Stimulated activated naive CD8-positive, alpha-beta T cell treated with anti-CD3 and anti-CD28 coated beads, Interleukin-15, Interleukin-2, amounts not matched to agents 100 ng/mL and 50 ng/mL, for 24 hours (primary cell): ENCODE results near the gene PTPRZ1.

Experiments
- H3K27ac Mint-ChIP-seq: one replicate; pipeline ENCODE4 v1.8.0; 2021; ENCODE audit warnings: mild to moderate bottlenecking, mixed read lengths
- H3K27me3 Mint-ChIP-seq: one replicate; pipeline ENCODE4 v1.8.0; 2021; ENCODE audit warnings: mixed read lengths
- H3K36me3 Mint-ChIP-seq: one replicate; pipeline ENCODE4 v1.8.0; 2021; ENCODE audit warnings: low read depth, mixed read lengths
- H3K4me1 Mint-ChIP-seq: one replicate; pipeline ENCODE4 v1.8.0; 2021; ENCODE audit warnings: low read depth, mixed read lengths
- H3K4me3 Mint-ChIP-seq: one replicate; pipeline ENCODE4 v1.8.0; 2021; ENCODE audit warnings: mild to moderate bottlenecking, mixed read lengths
- H3K9me3 Mint-ChIP-seq: one replicate; pipeline ENCODE4 v1.8.0; 2021; ENCODE audit warnings: mixed read lengths

The PTPRZ1 gene

DNA sequence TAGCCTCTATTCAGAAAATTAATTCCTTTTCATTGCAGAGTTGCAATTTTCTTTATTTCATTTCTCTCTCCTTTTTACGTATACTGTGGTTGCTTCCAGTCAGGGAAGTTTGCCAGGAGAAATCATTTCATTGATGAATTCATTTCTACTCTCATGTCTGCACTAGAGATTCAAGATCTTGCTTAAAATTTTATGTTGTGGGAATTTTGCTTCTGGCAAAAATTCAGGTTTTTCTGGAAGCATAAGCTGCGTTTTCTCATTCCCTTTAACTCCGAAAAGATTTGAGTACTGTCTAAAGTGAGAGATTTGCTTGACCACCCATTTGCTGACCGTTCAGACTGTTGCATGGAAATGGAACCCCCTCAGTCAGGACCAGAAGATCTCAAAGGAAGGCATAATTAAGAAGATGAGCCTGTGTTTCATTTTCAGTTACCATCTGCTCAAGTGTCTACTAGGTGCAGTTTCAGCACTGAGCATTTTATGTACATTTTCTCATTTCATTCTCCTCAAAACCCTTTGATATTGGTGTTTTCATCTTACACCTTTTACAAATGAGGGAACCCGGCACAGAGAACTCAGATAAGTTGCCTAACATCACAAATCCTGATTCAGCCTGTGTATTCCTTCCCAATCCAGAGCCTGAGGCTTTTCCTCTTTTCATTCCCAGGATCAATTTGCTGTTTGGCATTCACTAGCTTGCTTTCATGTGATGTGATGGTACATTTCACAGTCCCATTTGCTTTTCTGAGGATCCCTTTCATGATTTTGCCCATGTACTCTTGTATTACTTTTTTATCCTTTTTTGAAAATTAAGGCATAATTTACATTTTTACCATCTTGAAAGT lies 3.9 kb downstream of the PTPRZ1 start:
- peaks cover 4% of the 10 kb centered on the region for H3K4me1 Mint-ChIP-seq
- H3K4me3 Mint-ChIP-seq, result no peak overlapping the region
- H3K27me3 Mint-ChIP-seq, result peaks cover 42% of the 10 kb centered on the region
- H3K36me3 Mint-ChIP-seq, result no peaks in the 10 kb centered on the region
- no peak overlapping the region for H3K27ac Mint-ChIP-seq
- H3K9me3 Mint-ChIP-seq, result no peaks in the 10 kb centered on the region

DNA sequence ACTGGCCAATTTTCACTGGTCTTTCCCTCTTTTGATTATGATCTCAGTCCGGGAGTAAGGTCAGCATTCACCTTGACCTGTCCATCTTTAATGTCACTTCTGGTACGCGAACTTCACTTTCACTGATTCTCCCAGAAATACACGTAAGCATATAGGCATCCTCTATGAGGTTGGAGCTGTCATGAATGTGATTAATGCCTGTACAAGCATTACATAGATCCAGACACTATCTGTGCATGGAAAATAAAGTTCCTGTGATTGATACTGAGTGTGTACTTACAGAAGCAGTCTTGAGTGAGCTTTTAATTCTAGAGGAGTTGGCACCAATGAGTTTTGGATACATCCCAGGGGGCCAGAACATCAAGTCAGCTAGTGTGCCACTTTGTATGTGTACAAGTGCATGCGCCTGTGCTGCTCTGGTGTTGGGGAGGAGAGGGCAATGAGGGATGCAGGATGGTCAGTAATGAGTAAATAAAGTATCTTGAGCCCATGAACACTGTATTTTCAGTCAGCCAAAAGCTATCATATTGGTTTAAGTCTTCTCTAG lies 6.0 kb downstream of the PTPRZ1 start:
- H3K36me3 Mint-ChIP-seq, result no peaks in the 10 kb centered on the region
- H3K27ac Mint-ChIP-seq, result no peak overlapping the region
- no peaks in the 10 kb centered on the region for H3K9me3 Mint-ChIP-seq
- no peaks in the 10 kb centered on the region for H3K4me1 Mint-ChIP-seq
- H3K27me3 Mint-ChIP-seq, result peaks cover 22% of the 10 kb centered on the region
- no peak overlapping the region for H3K4me3 Mint-ChIP-seq

DNA sequence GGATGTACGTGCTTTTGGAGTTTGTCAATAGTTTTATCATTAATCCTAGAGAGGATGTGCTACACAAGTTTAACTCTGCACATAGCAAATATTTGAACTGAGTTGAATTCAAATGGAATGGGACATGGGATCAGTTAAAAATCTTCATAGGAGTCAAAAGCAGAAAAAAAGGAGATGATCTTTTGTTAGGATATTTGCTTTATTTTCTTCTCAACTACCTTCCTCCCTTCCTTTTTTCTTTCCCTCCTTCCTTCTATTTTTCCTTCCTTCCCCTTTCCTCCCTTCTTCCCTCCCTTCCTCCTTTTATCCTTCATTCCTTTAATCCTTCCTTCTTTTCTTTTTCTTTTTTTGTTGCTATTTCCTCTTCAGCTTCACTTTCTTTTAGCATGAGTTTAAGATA lies 6.6 kb downstream of the PTPRZ1 start:
- peaks cover 16% of the 10 kb centered on the region for H3K27me3 Mint-ChIP-seq
- H3K9me3 Mint-ChIP-seq, result no peaks in the 10 kb centered on the region
- no peak overlapping the region for H3K27ac Mint-ChIP-seq
- H3K36me3 Mint-ChIP-seq, result no peaks in the 10 kb centered on the region
- H3K4me3 Mint-ChIP-seq, result no peak overlapping the region
- H3K4me1 Mint-ChIP-seq, result no peaks in the 10 kb centered on the region

DNA sequence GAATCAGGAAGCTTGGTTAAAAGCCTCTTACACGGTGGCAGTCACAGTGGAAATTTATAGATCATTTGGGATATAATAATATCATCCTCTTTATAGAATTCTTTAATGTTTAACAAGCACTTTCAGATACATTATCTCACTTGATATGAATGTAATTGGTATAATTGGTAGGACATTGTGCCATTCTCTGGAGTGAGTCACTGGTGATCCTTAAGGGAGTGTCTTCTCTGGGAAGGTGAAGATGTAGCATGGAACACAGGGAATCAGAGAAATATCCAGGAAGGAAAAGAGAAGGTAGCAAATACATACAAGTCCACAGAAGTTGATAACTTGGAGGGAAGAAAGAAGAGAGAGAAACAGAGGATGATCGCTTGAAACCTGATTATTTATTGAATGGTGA lies 9.8 kb downstream of the PTPRZ1 start:
- Mint-ChIP-seq H3K27ac (no peak overlapping the region), H3K36me3 (no peaks in the 10 kb centered on the region), H3K9me3 (no peaks in the 10 kb centered on the region), H3K4me1 (no peaks in the 10 kb centered on the region), H3K4me3 (no peak overlapping the region), H3K27me3 (no peaks in the 10 kb centered on the region)

DNA sequence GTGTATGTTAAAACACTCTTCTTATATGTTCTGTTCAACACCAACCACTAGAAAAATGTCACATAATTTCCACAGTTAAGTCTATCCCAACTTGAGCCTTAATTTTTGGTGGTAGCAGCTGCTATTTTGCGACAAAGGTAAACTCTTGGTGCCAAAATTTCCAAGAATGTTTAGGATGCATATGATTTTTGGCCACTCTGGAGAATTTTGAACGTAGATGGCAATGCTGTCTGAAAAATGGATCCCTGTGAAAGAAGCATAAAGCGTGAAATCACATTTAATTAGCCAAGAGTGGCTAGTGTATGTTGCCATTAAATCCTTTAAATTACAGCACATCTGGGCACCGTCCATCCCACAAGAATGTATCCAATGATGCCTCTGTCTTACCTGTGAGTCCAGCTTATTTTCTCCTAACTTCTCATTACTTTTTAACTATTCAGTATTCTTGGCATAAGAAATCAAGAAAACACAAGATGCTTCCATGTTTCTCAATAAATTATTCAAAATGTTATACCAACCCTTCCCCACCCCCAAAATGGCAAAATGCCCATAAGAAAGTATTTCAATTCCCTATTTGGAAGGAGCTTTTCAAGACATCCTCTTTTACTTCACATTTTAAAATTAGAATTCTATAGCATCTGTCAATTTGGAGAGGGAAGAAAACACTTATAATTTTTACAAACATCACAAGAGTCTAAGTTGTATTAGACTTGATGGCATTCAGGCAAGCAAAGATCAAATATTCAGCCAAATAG lies 12.4 kb downstream of the PTPRZ1 start:
- no peaks in the 10 kb centered on the region for H3K36me3 Mint-ChIP-seq
- H3K4me1 Mint-ChIP-seq, result no peaks in the 10 kb centered on the region
- no peaks in the 10 kb centered on the region for H3K9me3 Mint-ChIP-seq
- no peak overlapping the region for H3K4me3 Mint-ChIP-seq
- H3K27ac Mint-ChIP-seq, result no peak overlapping the region
- H3K27me3 Mint-ChIP-seq, result no peaks in the 10 kb centered on the region

DNA sequence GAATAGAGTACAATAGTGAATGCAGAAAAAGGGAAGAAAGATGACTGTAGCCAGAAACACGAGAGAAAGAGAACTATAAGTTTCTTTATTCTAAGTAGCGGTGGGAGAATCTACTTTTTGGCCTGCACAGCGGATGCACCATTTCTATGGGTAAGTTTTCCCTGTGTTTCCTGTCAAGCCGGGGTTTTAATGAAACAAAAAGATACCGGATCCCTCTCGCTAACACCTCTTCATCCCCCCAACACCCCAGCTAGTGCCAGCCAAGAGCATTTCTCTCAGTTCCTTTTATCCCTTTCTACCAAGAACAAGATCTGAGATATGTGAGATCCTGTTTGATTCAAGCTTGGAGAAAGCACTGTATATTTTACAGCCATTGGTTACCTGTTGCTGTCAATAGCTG lies 14.7 kb downstream of the PTPRZ1 start:
- no peak overlapping the region for H3K4me3 Mint-ChIP-seq
- H3K27me3 Mint-ChIP-seq, result no peaks in the 10 kb centered on the region
- H3K4me1 Mint-ChIP-seq, result no peaks in the 10 kb centered on the region
- no peak overlapping the region for H3K27ac Mint-ChIP-seq
- no peaks in the 10 kb centered on the region for H3K36me3 Mint-ChIP-seq
- no peaks in the 10 kb centered on the region for H3K9me3 Mint-ChIP-seq

DNA sequence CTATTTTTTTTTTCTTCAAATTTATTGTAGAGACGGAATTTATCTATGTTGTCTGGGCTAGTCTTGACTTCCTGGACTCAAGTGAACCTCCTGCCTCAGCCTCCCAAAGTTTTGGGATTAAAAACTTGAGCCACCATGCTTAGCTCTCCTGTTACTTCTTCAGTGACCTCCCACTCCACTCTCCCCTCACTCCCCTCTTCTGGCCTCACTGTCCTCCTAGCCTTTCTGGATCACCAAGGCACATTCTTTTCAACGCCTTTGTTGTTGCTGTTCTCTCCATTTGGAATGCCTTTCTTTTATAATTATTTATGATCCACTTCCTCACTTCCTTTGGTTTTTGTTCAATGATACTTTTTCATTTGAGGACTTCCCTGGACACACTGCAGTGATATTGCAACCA lies 17.9 kb downstream of the PTPRZ1 start:
- no peaks in the 10 kb centered on the region for H3K36me3 Mint-ChIP-seq
- H3K27me3 Mint-ChIP-seq, result no peaks in the 10 kb centered on the region
- H3K4me1 Mint-ChIP-seq, result no peaks in the 10 kb centered on the region
- no peak overlapping the region for H3K4me3 Mint-ChIP-seq
- no peaks in the 10 kb centered on the region for H3K9me3 Mint-ChIP-seq
- no peak overlapping the region for H3K27ac Mint-ChIP-seq

DNA sequence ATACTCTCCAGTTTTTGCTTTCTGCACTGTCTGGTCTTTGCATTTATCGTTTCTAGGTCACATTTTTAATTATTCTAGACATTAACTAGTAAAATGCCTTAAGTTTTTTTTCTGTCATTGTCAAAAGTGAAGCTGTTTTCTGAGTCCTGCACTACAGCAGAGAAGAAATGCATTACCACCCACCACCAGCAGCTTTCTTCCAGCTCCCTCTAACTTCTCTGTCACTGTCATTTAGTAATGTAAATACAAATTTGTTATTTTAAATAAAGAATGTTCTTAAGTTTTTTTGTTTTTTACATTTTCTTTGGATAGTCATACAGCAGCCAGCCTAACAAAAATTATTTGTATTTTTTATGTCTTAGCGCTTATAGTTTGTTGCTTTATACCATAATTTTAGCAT lies 18.8 kb downstream of the PTPRZ1 start:
- Mint-ChIP-seq H3K4me1 (no peaks in the 10 kb centered on the region), H3K4me3 (no peak overlapping the region), H3K27me3 (no peaks in the 10 kb centered on the region), H3K9me3 (no peaks in the 10 kb centered on the region), H3K27ac (no peak overlapping the region), H3K36me3 (no peaks in the 10 kb centered on the region)

DNA sequence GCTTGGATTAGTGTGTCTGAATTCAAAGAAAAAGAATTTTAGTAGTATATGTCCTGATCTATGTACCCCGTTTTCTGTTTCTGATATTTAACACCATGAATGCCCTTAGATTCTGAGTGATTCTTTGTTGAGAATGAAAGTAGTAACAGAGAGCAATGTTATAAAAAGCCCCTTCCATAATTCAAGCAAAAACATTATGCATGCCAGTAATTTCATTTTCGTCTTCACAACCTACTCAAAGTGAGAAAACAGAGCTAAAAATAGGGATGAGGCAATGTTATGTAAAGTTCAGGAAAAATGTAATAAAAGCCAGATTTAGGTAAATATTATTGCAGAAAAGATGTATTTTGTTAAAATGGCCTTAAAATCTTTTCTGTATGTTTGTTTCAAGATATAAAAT lies 28.1 kb downstream of the PTPRZ1 start:
- Mint-ChIP-seq H3K27me3 (no peaks in the 10 kb centered on the region), H3K4me3 (no peak overlapping the region), H3K27ac (no peak overlapping the region), H3K36me3 (no peaks in the 10 kb centered on the region), H3K4me1 (no peaks in the 10 kb centered on the region), H3K9me3 (no peaks in the 10 kb centered on the region)

DNA sequence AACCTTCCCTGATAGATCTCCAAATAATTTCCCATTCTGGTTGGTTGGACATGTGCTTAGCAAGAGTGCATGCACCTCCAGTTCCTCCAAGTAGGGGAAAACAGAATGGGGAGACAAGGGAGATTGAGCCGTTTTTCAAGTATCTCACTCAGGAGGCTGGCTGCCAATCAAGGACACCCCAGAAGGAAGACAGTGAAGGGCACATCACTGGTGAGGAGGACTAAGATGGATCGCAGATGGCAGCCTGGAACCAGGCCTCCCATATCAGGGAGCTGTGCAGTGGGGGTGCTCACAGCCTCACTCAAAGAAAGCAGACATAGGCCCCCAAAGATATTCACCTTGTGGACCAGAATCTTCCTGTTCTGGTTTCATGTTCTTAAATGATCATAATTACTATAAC lies 31.2 kb downstream of the PTPRZ1 start:
- Mint-ChIP-seq H3K4me1 (no peaks in the 10 kb centered on the region), H3K27me3 (no peaks in the 10 kb centered on the region), H3K27ac (no peak overlapping the region), H3K4me3 (no peak overlapping the region), H3K9me3 (no peaks in the 10 kb centered on the region), H3K36me3 (no peaks in the 10 kb centered on the region)

DNA sequence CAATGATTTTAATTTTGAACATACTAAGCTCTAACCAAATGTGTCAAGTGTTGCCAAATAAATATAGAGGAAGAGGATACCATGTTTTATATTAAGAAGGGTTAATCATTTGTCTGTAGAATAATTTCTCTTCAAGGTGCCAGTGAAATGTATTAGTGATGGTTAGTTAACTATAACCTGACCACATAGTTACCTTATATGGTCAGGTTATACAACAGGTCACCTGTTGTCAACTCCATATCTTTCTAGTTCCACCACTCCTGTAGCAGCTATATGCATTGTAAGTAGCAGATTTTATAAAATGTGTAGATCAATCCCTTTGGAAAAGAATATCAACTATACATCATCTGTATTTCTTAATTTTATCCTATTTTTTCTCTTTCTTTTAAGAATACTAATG lies 35.1 kb downstream of the PTPRZ1 start:
- no peaks in the 10 kb centered on the region for H3K27me3 Mint-ChIP-seq
- no peaks in the 10 kb centered on the region for H3K9me3 Mint-ChIP-seq
- no peaks in the 10 kb centered on the region for H3K4me1 Mint-ChIP-seq
- no peak overlapping the region for H3K27ac Mint-ChIP-seq
- no peak overlapping the region for H3K4me3 Mint-ChIP-seq
- no peaks in the 10 kb centered on the region for H3K36me3 Mint-ChIP-seq

DNA sequence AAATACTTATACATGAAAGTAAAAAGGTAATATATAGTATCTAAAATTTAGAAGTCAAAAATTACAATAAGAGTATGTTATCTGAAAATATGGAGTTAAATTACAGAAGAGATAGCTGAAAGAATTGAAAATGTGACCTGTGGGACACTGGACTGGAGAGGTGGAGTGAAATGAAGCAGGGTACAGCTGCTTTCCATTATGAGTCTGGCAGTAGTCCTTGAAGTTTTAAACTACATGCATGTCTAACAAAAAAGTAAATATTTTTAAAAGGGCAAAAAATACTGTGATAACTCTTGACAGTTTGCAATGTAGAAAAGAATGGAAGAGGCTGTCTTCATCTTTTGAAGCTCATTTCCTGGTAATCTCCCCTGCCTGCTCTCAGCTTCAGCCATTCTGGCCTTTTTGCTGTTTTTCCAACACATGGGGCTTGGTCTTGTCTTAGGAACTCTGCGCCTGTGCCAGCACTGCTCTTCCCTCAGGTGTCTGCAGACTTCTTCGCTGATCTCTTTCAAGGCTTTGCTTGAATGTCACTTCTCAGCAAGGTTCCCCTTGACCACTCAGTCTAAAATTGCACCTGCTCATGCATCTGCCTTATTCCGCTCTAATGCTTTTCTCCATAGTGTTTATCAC lies 36.9 kb downstream of the PTPRZ1 start:
- no peaks in the 10 kb centered on the region for H3K36me3 Mint-ChIP-seq
- H3K9me3 Mint-ChIP-seq, result peaks cover 3% of the 10 kb centered on the region
- no peak overlapping the region for H3K4me3 Mint-ChIP-seq
- no peaks in the 10 kb centered on the region for H3K4me1 Mint-ChIP-seq
- no peak overlapping the region for H3K27ac Mint-ChIP-seq
- no peaks in the 10 kb centered on the region for H3K27me3 Mint-ChIP-seq

DNA sequence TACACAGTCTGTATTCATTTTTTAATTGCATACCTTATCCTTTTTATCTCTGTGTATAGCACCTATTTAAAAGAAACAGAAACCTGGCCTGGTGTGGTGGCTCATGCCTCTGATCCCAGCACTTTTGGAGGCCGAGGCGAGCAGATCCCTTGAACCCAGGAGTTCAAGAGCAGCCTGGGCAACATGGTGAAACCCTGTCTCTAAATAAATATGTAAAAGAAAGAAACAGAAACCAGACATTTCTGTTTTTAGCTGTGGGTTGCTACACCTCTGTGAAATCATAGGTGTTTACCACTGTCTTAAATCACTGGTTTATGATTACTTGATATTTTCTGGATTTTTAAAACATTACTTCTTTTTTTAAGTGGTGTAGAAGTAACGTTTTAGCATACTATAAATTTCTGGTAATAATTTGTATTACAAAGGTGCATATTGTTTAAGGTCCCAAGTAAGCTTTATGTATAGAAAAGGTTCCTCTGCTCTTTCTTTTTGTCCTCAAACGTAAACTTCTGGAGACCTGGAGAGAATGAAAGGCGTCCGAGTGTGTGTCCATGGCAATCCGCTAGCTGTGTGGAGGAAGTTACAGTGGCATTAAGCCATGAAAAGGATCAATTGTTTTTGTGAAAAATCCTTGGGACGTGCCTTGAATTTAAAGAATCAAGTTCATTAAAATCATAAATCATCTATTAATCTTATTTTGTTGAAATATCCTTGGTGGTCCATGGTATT lies 41.1 kb downstream of the PTPRZ1 start:
- Mint-ChIP-seq H3K9me3 (peaks cover 3% of the 10 kb centered on the region), H3K27me3 (no peaks in the 10 kb centered on the region), H3K4me3 (no peak overlapping the region), H3K27ac (no peak overlapping the region), H3K36me3 (no peaks in the 10 kb centered on the region), H3K4me1 (no peaks in the 10 kb centered on the region)

DNA sequence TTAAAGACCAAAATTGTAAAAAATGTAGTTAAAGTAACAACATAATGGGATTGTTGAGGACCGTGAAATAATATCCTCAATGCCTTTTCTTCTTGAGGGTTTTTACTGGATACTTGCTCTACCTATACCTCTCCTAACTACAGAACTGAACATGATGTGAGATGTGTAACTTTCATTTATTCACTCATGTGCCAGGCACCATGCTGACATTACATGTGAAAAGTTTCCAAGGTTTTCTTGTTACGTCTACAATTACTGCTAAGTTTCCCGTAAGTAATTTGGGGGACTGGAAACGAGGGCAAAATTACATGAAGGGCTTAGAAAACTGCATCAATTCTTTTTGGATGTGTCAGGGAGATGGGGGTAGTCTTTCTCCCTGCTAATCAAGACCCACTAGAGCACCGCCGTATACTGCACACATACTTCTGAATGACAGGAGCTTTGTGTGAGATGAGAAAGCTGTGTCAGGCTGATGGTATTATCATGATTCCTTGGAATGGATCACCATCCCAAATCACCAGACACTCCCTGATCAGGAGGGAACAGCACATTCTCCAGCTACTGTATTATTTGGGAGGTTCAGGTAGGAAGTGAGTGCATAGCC lies 41.8 kb downstream of the PTPRZ1 start:
- Mint-ChIP-seq H3K4me1 (no peaks in the 10 kb centered on the region), H3K4me3 (no peak overlapping the region), H3K9me3 (peaks cover 3% of the 10 kb centered on the region), H3K27me3 (no peaks in the 10 kb centered on the region), H3K36me3 (no peaks in the 10 kb centered on the region), H3K27ac (no peak overlapping the region)
